Right lobe of liver (tissue), 4 donors: Measurements from ENCODE around the gene ISM1.

Experiments
- CTCF ChIP-seq, 4 donors: fragments of 200-600 bp in 3 of 4; fragments of 450-650 bp in 1 of 4; IDR thresholded peaks; one replicate each; pipeline versions ENCODE4 v1.5.1 to v1.8.0; 2016 to 2022; ENCODE audit warnings: antibody characterized with exemption in 4 of 4, mild to moderate bottlenecking in 2 of 4
- POLR2A ChIP-seq: fragments of 450-650 bp; IDR thresholded peaks from one replicate; pipeline ENCODE4 v1.6.1; 2017; ENCODE audit warnings: antibody characterized with exemption, mild to moderate bottlenecking
- donor health status: DM: no; HTN: no; CAD: no.
- donor health status: DM: no; HTN: no; CAD: no.
- donor health status: DM: no; HTN: yes; CAD: no.

- TF ChIP-seq POLR2A, result no peak
- TF ChIP-seq CTCF (IDR thresholded peaks at IDR 0.05), result no peak
Observed at GRCh38 chr20:13296070-13296469, 75.0 kb downstream of the ISM1 start.
